Brain microvascular endothelial cell (primary cell): ENCODE data around the gene SAE1.

Experiments
- DNase-seq: peaks from one replicate; pipeline ENCODE4 v3.0.0-alpha.2; 2020
- H3K27ac ChIP-seq: fragments of 250-450 bp; sonication (Bioruptor Pico); 2 replicates; pipeline ENCODE4 v1.5.1; 2020; ENCODE audit warnings: mild to moderate bottlenecking, moderate library complexity
- H3K27me3 ChIP-seq: fragments of 250-450 bp; sonication (Bioruptor Pico); replicated peaks from 2 replicates; pipeline ENCODE4 v1.5.1; 2020; ENCODE audit warnings: mild to moderate bottlenecking
- H3K36me3 ChIP-seq: fragments of 250-450 bp; sonication (Bioruptor Pico); replicated peaks from 2 replicates; pipeline ENCODE4 v1.5.1; 2020; ENCODE audit warnings: mild to moderate bottlenecking
- H3K4me3 ChIP-seq: 2 replicates; pipeline ENCODE4 v1.5.1; 2011; ENCODE audit warnings: low read depth, mild to moderate bottlenecking, control low read depth, low read length, moderate library complexity
- CTCF ChIP-seq: IDR thresholded peaks from 2 replicates; pipeline ENCODE4 v1.5.1; 2011; ENCODE audit warnings: low read depth, mild to moderate bottlenecking, moderate library complexity, low read length, control low read depth, inconsistent platforms; ENCODE audit errors: missing control alignments
- in situ Hi-C: cut with HindIII; loops from 2 replicates; pipeline ENCODE4 v1.10.0; 2017; ENCODE audit warnings: low sequenced_read_pairs, low pct_ligation_motif_present

The SAE1 gene

GRCh38 chr19:47122359-47123335 lies 8.0 kb upstream of the SAE1 start:
- no peaks in the 10 kb centered on the region for H3K36me3 ChIP-seq
- TF ChIP-seq CTCF: no peak
- H3K4me3 ChIP-seq: no peak overlapping the region
- in situ Hi-C loops: no loop called here
- peak; percentile 65 for DNase-seq
- no peak overlapping the region for H3K27ac ChIP-seq
- no peaks in the 10 kb centered on the region for H3K27me3 ChIP-seq

GRCh38 chr19:47123406-47123805 lies 7.2 kb upstream of the SAE1 start:
- Histone ChIP-seq H3K27me3 (no peaks in the 10 kb centered on the region), H3K4me3 (no peak overlapping the region), H3K27ac (no peak overlapping the region), H3K36me3 (no peaks in the 10 kb centered on the region)
- DNase-seq: no peak
- TF ChIP-seq CTCF: no peak
- in situ Hi-C loops: no loop called here

- H3K4me3 ChIP-seq: no peak overlapping the region
- no peaks in the 10 kb centered on the region for H3K36me3 ChIP-seq
- in situ Hi-C loops: no loop called here
- peak; percentile 47 for DNase-seq
- no peak overlapping the region for H3K27ac ChIP-seq
- no peaks in the 10 kb centered on the region for H3K27me3 ChIP-seq
- peak; percentile 67 for TF ChIP-seq CTCF
These were observed 5.5 kb upstream of the SAE1 start for GRCh38 chr19:47124937-47125668.

- Histone ChIP-seq H3K27me3 (no peaks in the 10 kb centered on the region), H3K36me3 (no peaks in the 10 kb centered on the region), H3K4me3 (no peak overlapping the region), H3K27ac (no peak overlapping the region)
- no peak for TF ChIP-seq CTCF
- DNase-seq: no peak
- in situ Hi-C loops: no loop called here
These were observed 5.0 kb upstream of the SAE1 start for GRCh38 chr19:47125669-47125938.

- Histone ChIP-seq H3K36me3 (no peaks in the 10 kb centered on the region), H3K4me3 (no peak overlapping the region), H3K27ac (no peak overlapping the region), H3K27me3 (no peaks in the 10 kb centered on the region)
- TF ChIP-seq CTCF: no peak
- in situ Hi-C loops: no loop called here
- DNase-seq: no peak
These were observed 1.1 kb upstream of the SAE1 start for GRCh38 chr19:47129579-47129978.
